ENCODE data around the gene HUS1B. TPM values are rescaled to one million over a fixed set of nuclear protein-coding genes. Genes with fewer than 3 reads are reported as not detected.

The HUS1B gene
- total and polyA plus RNA-seq, 2 donors (not counting 3 experiments of a cell fraction or from before 2014, with no cell fraction given) = 0.25 to 1.2 TPM

- CTCF ChIA-PET = no interaction called here
- H4K20me1 ChIP-seq (replicated peaks; ENCODE audit: control insufficient read depth, extremely low read depth, insufficient read depth, low read length) = no peaks in the 10 kb centered on the region
- H3K9me1 ChIP-seq (replicated peaks; ENCODE audit: control insufficient read depth, extremely low read depth, insufficient read depth, low read length) = no peaks in the 10 kb centered on the region
- H3K9ac ChIP-seq (replicated peaks; ENCODE audit: extremely low read depth, insufficient read depth, low read length) = no peak overlapping the region
- no peak overlapping the region for H2AFZ ChIP-seq (ENCODE audit: low read depth, low read length)
- no peaks in the 10 kb centered on the region for H3K4me1 ChIP-seq (ENCODE audit: control insufficient read depth, extremely low read depth, insufficient read depth, low read length)
- FAIRE-seq (no peak), DNase-seq (ENCODE audit: low read depth, low spot score) (no peak)
- POLR2A ChIA-PET = no interaction called here
- dilution Hi-C loops (cut with MboI; ENCODE audit: extremely low pct_ligation_motif_present, low sequenced_read_pairs) (no loop called here), intact Hi-C loops (cut with micrococcal nuclease) (no loop called here)
- H3K27ac ChIP-seq (ENCODE audit: insufficient read depth, low read depth, low read length) = no peak overlapping the region
- H3K9me3 ChIP-seq (replicated peaks; ENCODE audit: control insufficient read depth, insufficient read depth, low read length) = no peaks in the 10 kb centered on the region
- TF ChIP-seq POLR2A (IDR thresholded peaks at IDR 0.05; ENCODE audit: low read depth, low read length) (no peak), GATA2 (IDR thresholded peaks at IDR 0.05; ENCODE audit: insufficient read depth, insufficient read length, low read depth, low read length) (no peak), POLR2AphosphoS5 (IDR thresholded peaks at IDR 0.05; ENCODE audit: insufficient read depth, low read depth, low read length) (no peak), MAX (IDR thresholded peaks at IDR 0.05; ENCODE audit: insufficient read depth, insufficient read length) (no peak)
- no peak overlapping the region for H3K4me3 ChIP-seq (replicated peaks in 1 of 3; ENCODE audit: insufficient read depth in 1 of 3, low read depth in 1 of 3, low read length in 3 of 3)
- BruUV-seq (replicated peaks) = no TSS peak
- no peaks in the 10 kb centered on the region for H3K36me3 ChIP-seq (ENCODE audit: control insufficient read depth in 2 of 2, extremely low read depth in 1 of 2, insufficient read depth in 2 of 2, low read length in 2 of 2)
- no peaks in the 10 kb centered on the region for H3K27me3 ChIP-seq (ENCODE audit: control insufficient read depth in 2 of 2, insufficient read depth in 2 of 2, low read length in 2 of 2)
- peaks cover 42% of the 10 kb centered on the region for H3K79me2 ChIP-seq (ENCODE audit: control insufficient read depth, insufficient read depth, low read length)
- no peak overlapping the region for H3K4me2 ChIP-seq (ENCODE audit: insufficient read depth, low read length)
Measured at GRCh38 chr6:667253-667927, 10.5 kb upstream of the HUS1B start.

DNA sequence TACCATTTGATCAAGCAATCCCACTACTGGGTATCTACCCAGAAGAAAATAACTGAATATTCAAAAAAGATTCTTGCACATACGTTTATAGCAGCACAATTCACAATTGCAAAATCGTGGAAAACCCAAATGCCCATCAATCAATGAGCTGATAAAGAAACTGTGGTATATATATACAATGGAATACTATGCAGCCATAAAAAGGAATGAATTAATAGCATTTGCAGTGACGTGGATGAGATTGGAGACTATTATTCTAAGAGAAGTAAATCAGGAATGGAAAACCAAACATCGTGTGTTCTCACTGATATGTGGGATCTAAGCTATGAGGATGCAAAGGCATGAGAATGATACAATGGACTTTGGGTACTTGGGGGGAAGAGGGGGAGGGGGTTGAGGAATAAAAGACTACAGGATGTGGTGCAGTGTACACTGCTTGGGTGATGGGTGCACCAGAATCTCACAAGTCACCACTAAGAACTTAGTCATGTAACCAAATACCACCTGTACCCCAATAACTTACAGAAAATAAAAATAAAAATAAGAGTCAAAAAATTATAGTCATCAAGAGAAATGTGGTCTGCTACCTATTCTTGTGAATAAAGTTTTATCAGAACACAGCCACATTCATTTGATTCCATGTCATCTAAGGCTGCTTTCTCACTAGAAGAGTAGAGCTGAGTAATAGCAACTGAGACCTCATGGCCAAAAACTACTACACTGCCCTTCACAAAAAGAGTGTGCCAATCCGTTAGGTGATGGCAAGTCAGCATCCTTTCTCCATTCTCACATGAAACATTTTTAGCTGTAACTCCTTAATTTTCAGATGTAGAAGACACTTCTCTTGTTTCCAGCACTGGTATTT is 8.7 kb upstream of the HUS1B start:
- Histone ChIP-seq H4K20me1 (replicated peaks; ENCODE audit: control insufficient read depth, extremely low read depth, insufficient read depth, low read length) (peaks cover 2% of the 10 kb centered on the region), H3K4me1 (ENCODE audit: control insufficient read depth, extremely low read depth, insufficient read depth, low read length) (no peaks in the 10 kb centered on the region), H3K4me3 (replicated peaks in 1 of 3; ENCODE audit: insufficient read depth in 1 of 3, low read depth in 1 of 3, low read length in 3 of 3) (no peak overlapping the region), H3K79me2 (ENCODE audit: control insufficient read depth, insufficient read depth, low read length) (peaks cover 44% of the 10 kb centered on the region), H3K27ac (ENCODE audit: insufficient read depth, low read depth, low read length) (no peak overlapping the region), H2AFZ (ENCODE audit: low read depth, low read length) (no peak overlapping the region), H3K36me3 (ENCODE audit: control insufficient read depth in 2 of 2, extremely low read depth in 1 of 2, insufficient read depth in 2 of 2, low read length in 2 of 2) (no peaks in the 10 kb centered on the region), H3K4me2 (ENCODE audit: insufficient read depth, low read length) (no peak overlapping the region), H3K9me1 (replicated peaks; ENCODE audit: control insufficient read depth, extremely low read depth, insufficient read depth, low read length) (no peaks in the 10 kb centered on the region), H3K9ac (replicated peaks; ENCODE audit: extremely low read depth, insufficient read depth, low read length) (no peak overlapping the region), H3K27me3 (ENCODE audit: control insufficient read depth in 2 of 2, insufficient read depth in 2 of 2, low read length in 2 of 2) (no peaks in the 10 kb centered on the region), H3K9me3 (replicated peaks; ENCODE audit: control insufficient read depth, insufficient read depth, low read length) (no peaks in the 10 kb centered on the region)
- intact Hi-C loops (cut with micrococcal nuclease) = no loop called here
- POLR2A ChIA-PET = no interaction called here
- dilution Hi-C loops (cut with MboI; ENCODE audit: extremely low pct_ligation_motif_present, low sequenced_read_pairs) = no loop called here
- TF ChIP-seq EZH2 (IDR thresholded peaks at IDR 0.05; ENCODE audit: borderline replicate concordance, low read depth, low read length, severe bottlenecking) = no peak
- no peak for TF ChIP-seq JUN (IDR thresholded peaks at IDR 0.05; ENCODE audit: borderline replicate concordance, insufficient read depth, insufficient read length, low read depth)
- no peak for TF ChIP-seq GATA2 (IDR thresholded peaks at IDR 0.05; ENCODE audit: insufficient read depth, insufficient read length, low read depth, low read length)
- TF ChIP-seq MYC (IDR thresholded peaks at IDR 0.05; ENCODE audit: low read depth, low read length) = no peak
- TF ChIP-seq POLR2A (IDR thresholded peaks at IDR 0.05; ENCODE audit: low read depth, low read length) = no peak
- TF ChIP-seq, protein P1, sequence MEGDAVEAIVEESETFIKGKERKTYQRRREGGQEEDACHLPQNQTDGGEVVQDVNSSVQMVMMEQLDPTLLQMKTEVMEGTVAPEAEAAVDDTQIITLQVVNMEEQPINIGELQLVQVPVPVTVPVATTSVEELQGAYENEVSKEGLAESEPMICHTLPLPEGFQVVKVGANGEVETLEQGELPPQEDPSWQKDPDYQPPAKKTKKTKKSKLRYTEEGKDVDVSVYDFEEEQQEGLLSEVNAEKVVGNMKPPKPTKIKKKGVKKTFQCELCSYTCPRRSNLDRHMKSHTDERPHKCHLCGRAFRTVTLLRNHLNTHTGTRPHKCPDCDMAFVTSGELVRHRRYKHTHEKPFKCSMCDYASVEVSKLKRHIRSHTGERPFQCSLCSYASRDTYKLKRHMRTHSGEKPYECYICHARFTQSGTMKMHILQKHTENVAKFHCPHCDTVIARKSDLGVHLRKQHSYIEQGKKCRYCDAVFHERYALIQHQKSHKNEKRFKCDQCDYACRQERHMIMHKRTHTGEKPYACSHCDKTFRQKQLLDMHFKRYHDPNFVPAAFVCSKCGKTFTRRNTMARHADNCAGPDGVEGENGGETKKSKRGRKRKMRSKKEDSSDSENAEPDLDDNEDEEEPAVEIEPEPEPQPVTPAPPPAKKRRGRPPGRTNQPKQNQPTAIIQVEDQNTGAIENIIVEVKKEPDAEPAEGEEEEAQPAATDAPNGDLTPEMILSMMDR (IDR thresholded peaks at IDR 0.05; ENCODE audit: extremely low read depth in 1 of 2, insufficient read depth in 1 of 2, low read depth in 1 of 2, low read length in 2 of 2) = no peak
- no peak for TF ChIP-seq POLR2AphosphoS5 (IDR thresholded peaks at IDR 0.05; ENCODE audit: insufficient read depth, low read depth, low read length)
- no peak for TF ChIP-seq FOS (IDR thresholded peaks at IDR 0.05; ENCODE audit: borderline replicate concordance, insufficient read depth, low read length)
- no peak for TF ChIP-seq MAX (IDR thresholded peaks at IDR 0.05; ENCODE audit: insufficient read depth, insufficient read length)
- no peak for FAIRE-seq
- no TSS peak for BruUV-seq (replicated peaks)
- CTCF ChIA-PET = no interaction called here
- no peak for DNase-seq (ENCODE audit: low read depth, low spot score)

Measured in endothelial cell of umbilical vein (primary cell).